Duodenal mucosa (tissue), 2 donors: ENCODE measurements around the gene HPCAL4.
A peak's percentile ranks its signal among the peaks of the same experiment; 100 is the strongest.

Source experiments
- H3K27ac ChIP-seq: one replicate; pipeline ENCODE4 v1.7.0; 2013; ENCODE audit warnings: low read depth, low read length
- H3K27me3 ChIP-seq, 2 donors: one replicate each; pipeline ENCODE4 v1.7.0; 2013; ENCODE audit warnings: low read length in 2 of 2, control low read depth in 1 of 2; ENCODE audit not compliant: insufficient read depth in 2 of 2, control insufficient read depth in 1 of 2
- H3K36me3 ChIP-seq, 2 donors: one replicate each; pipeline ENCODE4 v1.7.0; 2013; ENCODE audit warnings: low read length in 2 of 2, control low read depth in 1 of 2; ENCODE audit not compliant: insufficient read depth in 2 of 2, control insufficient read depth in 1 of 2
- H3K4me1 ChIP-seq, 2 donors: one replicate each; pipeline ENCODE4 v1.7.0; 2013; ENCODE audit warnings: low read length in 2 of 2, control low read depth in 1 of 2; ENCODE audit not compliant: insufficient read depth in 2 of 2, control insufficient read depth in 1 of 2
- H3K4me3 ChIP-seq, 2 donors: one replicate each; pipeline ENCODE4 v1.7.0; 2013; ENCODE audit warnings: low read length in 2 of 2, low read depth in 1 of 2
- H3K9ac ChIP-seq, 2 donors: one replicate each; pipeline ENCODE4 v1.7.0; 2013; ENCODE audit warnings: low read length in 2 of 2, low read depth in 1 of 2
- H3K9me3 ChIP-seq, 2 donors: one replicate each; pipeline ENCODE4 v1.7.0; 2013; ENCODE audit warnings: low read length in 2 of 2, control low read depth in 1 of 2; ENCODE audit not compliant: control insufficient read depth in 1 of 2

The HPCAL4 gene

GRCh38 chr1:39681294-39681693 lies 9.9 kb downstream of the HPCAL4 start:
- no peak overlapping the region for H3K27ac ChIP-seq
- H3K9me3 ChIP-seq = no peaks in the 10 kb centered on the region
- peaks cover 24 to 35% of the 10 kb centered on the region in 2 donors for H3K27me3 ChIP-seq
- H3K9ac ChIP-seq = no peak overlapping the region
- H3K4me3 ChIP-seq = no peak overlapping the region
- no peaks in the 10 kb centered on the region for H3K4me1 ChIP-seq
- no peaks in the 10 kb centered on the region for H3K36me3 ChIP-seq

GRCh38 chr1:39680751-39681150 lies 10.5 kb downstream of the HPCAL4 start:
- Histone ChIP-seq H3K4me1 (no peaks in the 10 kb centered on the region), H3K27me3 (peaks cover 24 to 35% of the 10 kb centered on the region in 2 donors), H3K9ac (no peak overlapping the region), H3K36me3 (no peaks in the 10 kb centered on the region), H3K9me3 (no peaks in the 10 kb centered on the region), H3K27ac (no peak overlapping the region), H3K4me3 (no peak overlapping the region)

- H3K4me1 ChIP-seq = no peaks in the 10 kb centered on the region
- H3K4me3 ChIP-seq = no peak overlapping the region
- H3K27ac ChIP-seq = no peak overlapping the region
- H3K27me3 ChIP-seq = peaks cover 24 to 31% of the 10 kb centered on the region in 2 donors
- H3K9ac ChIP-seq = no peak overlapping the region
- H3K36me3 ChIP-seq = no peaks in the 10 kb centered on the region
- no peaks in the 10 kb centered on the region for H3K9me3 ChIP-seq
Measured at GRCh38 chr1:39679821-39680220, 11.4 kb downstream of the HPCAL4 start.

- Histone ChIP-seq H3K4me1 (no peaks in the 10 kb centered on the region), H3K4me3 (no peak overlapping the region), H3K36me3 (no peaks in the 10 kb centered on the region), H3K9ac (no peak overlapping the region), H3K27me3 (peaks cover 17 to 26% of the 10 kb centered on the region in 2 donors), H3K9me3 (no peaks in the 10 kb centered on the region), H3K27ac (no peak overlapping the region)
Measured at GRCh38 chr1:39678889-39679288, 12.3 kb downstream of the HPCAL4 start.

- no peak overlapping the region for H3K4me3 ChIP-seq
- H3K27ac ChIP-seq = no peak overlapping the region
- no peaks in the 10 kb centered on the region for H3K4me1 ChIP-seq
- H3K36me3 ChIP-seq = no peaks in the 10 kb centered on the region
- no peak overlapping the region for H3K9ac ChIP-seq
- H3K27me3 ChIP-seq = peaks cover 22 to 23% of the 10 kb centered on the region in 2 donors
- no peaks in the 10 kb centered on the region for H3K9me3 ChIP-seq
Measured at GRCh38 chr1:39677645-39678044, 13.6 kb downstream of the HPCAL4 start.

- Histone ChIP-seq H3K36me3 (no peaks in the 10 kb centered on the region), H3K27ac (no peak overlapping the region), H3K9me3 (no peaks in the 10 kb centered on the region), H3K9ac (no peak overlapping the region), H3K4me3 (no peak overlapping the region), H3K4me1 (no peaks in the 10 kb centered on the region), H3K27me3 (peaks cover 21 to 22% of the 10 kb centered on the region in 2 donors)
Measured at GRCh38 chr1:39676948-39677548, 14.2 kb downstream of the HPCAL4 start.

GRCh38 chr1:39675220-39675619 lies 16.0 kb downstream of the HPCAL4 start:
- H3K36me3 ChIP-seq = no peaks in the 10 kb centered on the region
- no peak overlapping the region for H3K9ac ChIP-seq
- no peak overlapping the region for H3K4me3 ChIP-seq
- H3K9me3 ChIP-seq = no peaks in the 10 kb centered on the region
- H3K27ac ChIP-seq = no peak overlapping the region
- peaks cover 23 to 29% of the 10 kb centered on the region in 2 donors for H3K27me3 ChIP-seq
- peaks cover 0 to 4% of the 10 kb centered on the region in 2 donors for H3K4me1 ChIP-seq

- peaks cover 0 to 4% of the 10 kb centered on the region in 2 donors for H3K4me1 ChIP-seq
Measured at GRCh38 chr1:39673215-39673614, 18.0 kb downstream of the HPCAL4 start.

GRCh38 chr1:39672551-39672947 lies 18.7 kb downstream of the HPCAL4 start:
- H3K27ac ChIP-seq = no peak overlapping the region
- H3K9ac ChIP-seq = no peak overlapping the region
- no peak overlapping the region for H3K4me3 ChIP-seq
- peaks cover 0 to 4% of the 10 kb centered on the region in 2 donors for H3K4me1 ChIP-seq
- no peaks in the 10 kb centered on the region for H3K9me3 ChIP-seq
- no peaks in the 10 kb centered on the region for H3K36me3 ChIP-seq
- peaks cover 25 to 34% of the 10 kb centered on the region in 2 donors for H3K27me3 ChIP-seq

More at GRCh38 chr1:39673215-39673614, 18.0 kb downstream of the HPCAL4 start:
- Histone ChIP-seq H3K27me3 (peaks cover 25 to 34% of the 10 kb centered on the region in 2 donors), H3K9ac (no peak overlapping the region), H3K9me3 (no peaks in the 10 kb centered on the region), H3K36me3 (no peaks in the 10 kb centered on the region), H3K27ac (no peak overlapping the region), H3K4me3 (no peak overlapping the region)

- peaks cover 0 to 4% of the 10 kb centered on the region in 2 donors for H3K4me1 ChIP-seq
- no peak within 1 kb of the TSS for H3K9ac ChIP-seq
- H3K4me3 ChIP-seq = peak within 1 kb of the TSS; percentile 24 to 53
- peaks cover 25 to 34% of the 10 kb centered on the region in 2 donors for H3K27me3 ChIP-seq
- no peak within 1 kb of the TSS for H3K27ac ChIP-seq
- H3K36me3 ChIP-seq = no peaks in the 10 kb centered on the region
- H3K9me3 ChIP-seq = no peaks in the 10 kb centered on the region
Measured at GRCh38 chr1:39671793-39672550, 19.3 kb downstream of the HPCAL4 start, which contains the start of gene NT5C1A. Gene NT5C1A, minus strand, starts transcription at chr1:39672107. Its CDS starts 69 bp downstream, at chr1:39672038.
